Gastrocnemius medialis (tissue), 4 donors: ENCODE results near the gene SLC6A8. TPM values are rescaled to one million over a fixed set of nuclear protein-coding genes. Genes with fewer than 3 reads are reported as not detected.
"Not testable (repeated sequence)": the region's sequence is repeated elsewhere in the genome, so short reads cannot be mapped to it uniquely, and the experiment has no call there.

Experiments used
- ATAC-seq, 2 donors: fragments of 150-250 bp; one replicate each; pipeline ENCODE4 v1.9.1; 2016
- DNase-seq, 2 donors: peaks; one replicate each; pipeline ENCODE4 v3.0.0-alpha.2; 2019
- H3K27ac ChIP-seq, 4 donors: fragments of 200-600 bp; sonication (generic); 1 replicate in 1 of 4; 2 replicates in 3 of 4; pipeline ENCODE4 v1.5.1; 2016 to 2018; ENCODE audit warnings: mild to moderate bottlenecking in 2 of 4, moderate library complexity in 1 of 4
- H3K27me3 ChIP-seq, 3 donors: fragments of 200-600 bp; sonication (generic) in 2 of 3; 1 replicate in 1 of 3; 2 replicates in 2 of 3; pipeline versions ENCODE4 v1.5.1 to v1.6.0; 2016 to 2019; ENCODE audit warnings: mild to moderate bottlenecking in 1 of 3, moderate library complexity in 1 of 3
- H3K36me3 ChIP-seq, 2 donors: fragments of 200-600 bp; sonication (generic) in 1 of 2; one replicate each; pipeline ENCODE4 v1.5.1; 2017 to 2018
- H3K4me1 ChIP-seq, 2 donors: fragments of 200-600 bp; sonication (generic) in 1 of 2; one replicate each; pipeline ENCODE4 v1.5.1; 2016 to 2017; ENCODE audit warnings: mild to moderate bottlenecking in 2 of 2
- H3K4me3 ChIP-seq, 4 donors: fragments of 200-600 bp; sonication (generic) in 3 of 4; 1 replicate in 1 of 4; 2 replicates in 3 of 4; pipeline ENCODE4 v1.5.1; 2016 to 2019; ENCODE audit warnings: mild to moderate bottlenecking in 2 of 4
- H3K9me3 ChIP-seq, 3 donors: fragments of 200-600 bp; sonication (generic) in 2 of 3; 1 replicate in 1 of 3; 2 replicates in 2 of 3; pipeline ENCODE4 v1.5.1; 2016 to 2019
- CTCF ChIP-seq, 5 experiments: fragments of 450-650 bp in 3 of 5; fragments of 200-600 bp in 2 of 5; sonication (generic) in 2 of 5; IDR thresholded peaks in 4 of 5; conservative IDR thresholded peaks in 1 of 5; 1 replicate in 4 of 5; 2 replicates in 1 of 5; pipeline ENCODE4 v1.5.1; 2016 to 2019; ENCODE audit warnings: antibody characterized with exemption in 5 of 5, mild to moderate bottlenecking in 3 of 5, moderate library complexity in 3 of 5
- POLR2A ChIP-seq, 2 donors: fragments of 450-650 bp; IDR thresholded peaks; one replicate each; pipeline ENCODE4 v1.6.1; 2017; ENCODE audit warnings: antibody characterized with exemption in 2 of 2, mild to moderate bottlenecking in 2 of 2, moderate library complexity in 2 of 2
- in situ Hi-C, 4 donors: fragments of 200-750 bp; cut with MboI; loops; one replicate each; pipeline versions ENCODE4 v1.15.0 to v1.8.0; 2017; ENCODE audit warnings: low sequenced_read_pairs in 4 of 4
- intact Hi-C: fragments of 100-400 bp; cut with DNase I; formaldehyde crosslinking; loops from one replicate; pipeline ENCODE4 v1.15.1; 2023; ENCODE audit warnings: low total_unique reads
- total RNA-seq, 4 donors: library from RNA; depleted of rRNA; stranded (reverse); fragments of >200 nt; gene quantifications; one replicate each; pipeline versions ENCODE4 v1.1.0 to v1.2.3, GENCODE V29; 2016

SLC6A8 gene
- total RNA-seq, 4 donors from 2014 or later, result 40.1 to 78.1 (median 45.0) TPM

GRCh38 chrX:153692003-153692402 lies 4.3 kb downstream of the SLC6A8 start:
- no peak for TF ChIP-seq CTCF (IDR thresholded peaks at IDR 0.05 in 4 of 5, conservative IDR thresholded peaks at IDR 0.05 in 1 of 5)
- no peak for TF ChIP-seq POLR2A (IDR thresholded peaks at IDR 0.05)
- intact Hi-C loops, result no loop called here
- Histone ChIP-seq H3K4me3 (no peak overlapping the region), H3K4me1 (peaks cover 0 to 50% of the 10 kb centered on the region in 2 donors), H3K27me3 (no peaks in the 10 kb centered on the region), H3K27ac (peak overlapping the region; percentile 85 to 91 (median 90)), H3K36me3 (peaks cover 0 to 9% of the 10 kb centered on the region in 2 donors), H3K9me3 (no peaks in the 10 kb centered on the region)
- no peak for ATAC-seq
- DNase-seq, result peak in 1 of 2 donors; percentile 25
- in situ Hi-C loops, result no loop called here

GRCh38 chrX:153692611-153693156 lies 5.0 kb downstream of the SLC6A8 start:
- TF ChIP-seq POLR2A (IDR thresholded peaks at IDR 0.05), result no peak
- no peak for TF ChIP-seq CTCF (IDR thresholded peaks at IDR 0.05 in 4 of 5, conservative IDR thresholded peaks at IDR 0.05 in 1 of 5)
- no peaks in the 10 kb centered on the region for H3K9me3 ChIP-seq
- intact Hi-C loops (no loop called here), in situ Hi-C loops (no loop called here)
- H3K4me3 ChIP-seq, result no peak overlapping the region
- peak in 1 of 2 donors; percentile 52 for DNase-seq
- H3K4me1 ChIP-seq, result peaks cover 0 to 46% of the 10 kb centered on the region in 2 donors
- ATAC-seq, result no peak
- H3K36me3 ChIP-seq, result peaks cover 0 to 9% of the 10 kb centered on the region in 2 donors
- H3K27ac ChIP-seq, result peak overlapping the region; percentile 85 to 91 (median 90)
- H3K27me3 ChIP-seq, result no peaks in the 10 kb centered on the region

GRCh38 chrX:153693216-153694086 lies 5.7 kb downstream of the SLC6A8 start:
- Histone ChIP-seq H3K27me3 (no peaks in the 10 kb centered on the region), H3K4me1 (peaks cover 0 to 48% of the 10 kb centered on the region in 2 donors), H3K9me3 (no peaks in the 10 kb centered on the region), H3K27ac (peak overlapping the region; percentile 85 to 91 (median 90)), H3K4me3 (no peak overlapping the region), H3K36me3 (peaks cover 0 to 9% of the 10 kb centered on the region in 2 donors)
- no peak for ATAC-seq
- in situ Hi-C loops (no loop called here), intact Hi-C loops (no loop called here)
- peak in 1 of 2 donors; percentile 11 for DNase-seq
- no peak for TF ChIP-seq POLR2A (IDR thresholded peaks at IDR 0.05)
- TF ChIP-seq CTCF (IDR thresholded peaks at IDR 0.05 in 4 of 5, conservative IDR thresholded peaks at IDR 0.05 in 1 of 5), result no peak

GRCh38 chrX:153694256-153694655 lies 6.5 kb downstream of the SLC6A8 start:
- H3K36me3 ChIP-seq, H3K4me3 ChIP-seq, DNase-seq, in situ Hi-C loops, ATAC-seq, H3K9me3 ChIP-seq, H3K27me3 ChIP-seq, intact Hi-C loops: not testable (repeated sequence)
- Histone ChIP-seq H3K4me1 (peaks cover 0 to 56% of the 10 kb centered on the region in 2 donors), H3K27ac (peak overlapping the region; percentile 85 to 91 (median 90))

DNA sequence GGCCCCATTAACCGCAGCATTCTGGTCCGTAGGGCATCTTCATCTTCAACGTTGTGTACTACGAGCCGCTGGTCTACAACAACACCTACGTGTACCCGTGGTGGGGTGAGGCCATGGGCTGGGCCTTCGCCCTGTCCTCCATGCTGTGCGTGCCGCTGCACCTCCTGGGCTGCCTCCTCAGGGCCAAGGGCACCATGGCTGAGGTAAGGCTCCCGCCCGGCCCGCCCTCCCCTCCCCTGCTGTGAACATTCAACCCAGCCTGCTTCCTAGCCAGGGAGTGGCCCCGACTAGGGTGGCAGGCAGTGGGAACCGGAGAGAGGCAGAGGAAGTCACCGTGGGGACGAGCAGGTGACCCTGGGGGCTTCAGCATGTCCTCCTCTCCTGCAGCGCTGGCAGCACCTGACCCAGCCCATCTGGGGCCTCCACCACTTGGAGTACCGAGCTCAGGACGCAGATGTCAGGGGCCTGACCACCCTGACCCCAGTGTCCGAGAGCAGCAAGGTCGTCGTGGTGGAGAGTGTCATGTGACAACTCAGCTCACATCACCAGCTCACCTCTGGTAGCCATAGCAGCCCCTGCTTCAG lies 7.1 kb downstream of the SLC6A8 start:
- Histone ChIP-seq H3K4me1 (peaks cover 0 to 58% of the 10 kb centered on the region in 2 donors), H3K36me3 (peaks cover 0 to 9% of the 10 kb centered on the region in 2 donors), H3K9me3 (no peaks in the 10 kb centered on the region), H3K4me3 (no peak overlapping the region), H3K27me3 (no peaks in the 10 kb centered on the region), H3K27ac (peak overlapping the region; percentile 85 to 91 (median 90))
- in situ Hi-C loops, result no loop called here
- TF ChIP-seq CTCF (IDR thresholded peaks at IDR 0.05 in 4 of 5, conservative IDR thresholded peaks at IDR 0.05 in 1 of 5) (no peak), POLR2A (IDR thresholded peaks at IDR 0.05) (no peak)
- intact Hi-C loops, result no loop called here
- ATAC-seq (no peak), DNase-seq (no peak)
